Stimulated activated CD4-positive, alpha-beta T cell treated with anti-CD3 and anti-CD28 coated beads, TNF-alpha, amount 100 ng/mL, for 24 hours (primary cell): ENCODE results near the gene RELN.
"Not testable (repeated sequence)": the region's sequence is repeated elsewhere in the genome, so short reads cannot be mapped to it uniquely, and the experiment has no call there.

Experiments used
- DNase-seq, 3 experiments: peaks; one replicate each; pipeline ENCODE4 v3.0.0-alpha.2; 2020; ENCODE audit warnings: low read depth in 3 of 3

RELN gene

GRCh38 chr7:103791894-103792293 is 197.6 kb downstream of the RELN start:
- DNase-seq, result no peak

- not testable (repeated sequence) for DNase-seq
Measured at GRCh38 chr7:103787041-103787440, 202.4 kb downstream of the RELN start.

GRCh38 chr7:103784646-103785286 is 204.7 kb downstream of the RELN start:
- DNase-seq, result no peak

GRCh38 chr7:103781409-103781808 is 208.0 kb downstream of the RELN start:
- DNase-seq, result no peak

GRCh38 chr7:103780561-103780960 is 208.9 kb downstream of the RELN start:
- not testable (repeated sequence) for DNase-seq

GRCh38 chr7:103777440-103777839 is 212.0 kb downstream of the RELN start:
- no peak for DNase-seq

- no peak for DNase-seq
Measured at GRCh38 chr7:103773726-103774125, 215.7 kb downstream of the RELN start.

- no peak for DNase-seq
Measured at GRCh38 chr7:103772171-103772773, 217.2 kb downstream of the RELN start.

- DNase-seq, result no peak
Measured at GRCh38 chr7:103771294-103771693, 218.2 kb downstream of the RELN start.

GRCh38 chr7:103766660-103767059 is 222.8 kb downstream of the RELN start:
- DNase-seq, result no peak

- DNase-seq, result no peak
Measured at GRCh38 chr7:103765901-103766300, 223.6 kb downstream of the RELN start.

- no peak for DNase-seq
Measured at GRCh38 chr7:103764901-103765300, 224.6 kb downstream of the RELN start.

- no peak for DNase-seq
Measured at GRCh38 chr7:103762877-103763276, 226.6 kb downstream of the RELN start.

- no peak for DNase-seq
Measured at GRCh38 chr7:103762065-103762760, 227.2 kb downstream of the RELN start.

- DNase-seq, result no peak
Measured at GRCh38 chr7:103752995-103753394, 236.5 kb downstream of the RELN start.

- DNase-seq, result no peak
Measured at GRCh38 chr7:103751311-103751880, 238.1 kb downstream of the RELN start.

GRCh38 chr7:103748680-103749079 is 240.8 kb downstream of the RELN start:
- DNase-seq, result no peak

- DNase-seq, result no peak
Measured at GRCh38 chr7:103735377-103735776, 254.1 kb downstream of the RELN start.

GRCh38 chr7:103731169-103731568 is 258.3 kb downstream of the RELN start:
- DNase-seq, result no peak

GRCh38 chr7:103729026-103729425 is 260.4 kb downstream of the RELN start:
- DNase-seq, result no peak

- DNase-seq, result no peak
Measured at GRCh38 chr7:103727982-103728610, 261.4 kb downstream of the RELN start.

GRCh38 chr7:103719070-103719469 is 270.4 kb downstream of the RELN start:
- DNase-seq, result no peak
